ENCODE measurements around the gene CHST1.

Gene CHST1

DNA sequence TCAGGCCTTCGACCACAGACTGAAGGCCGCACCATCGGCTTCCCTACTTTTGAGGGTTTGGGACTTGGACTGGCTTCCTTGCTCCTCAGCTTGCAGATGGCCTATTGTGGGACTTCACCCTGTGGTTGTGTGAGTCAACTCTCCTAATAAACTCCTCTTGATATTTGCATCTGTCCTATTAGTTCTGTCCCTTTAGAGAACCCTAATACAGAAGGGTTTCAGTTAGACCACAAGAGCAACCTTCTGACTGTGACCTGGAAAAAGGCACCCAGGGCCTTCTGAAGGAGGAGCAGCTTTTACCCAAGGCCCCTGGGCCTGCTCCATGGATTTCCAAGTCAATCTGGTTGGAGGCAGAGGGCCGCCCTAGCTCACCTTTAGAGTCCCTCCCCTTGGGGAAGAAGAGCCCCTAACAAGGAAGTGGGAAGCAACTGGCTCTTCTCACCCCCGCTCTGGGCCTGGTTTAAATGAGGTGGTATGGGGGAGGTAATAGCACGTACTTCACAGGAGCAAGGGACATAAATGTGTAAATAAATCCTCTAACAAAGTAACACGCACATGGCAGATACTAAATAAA lies 11.2 kb upstream of the CHST1 start:
- no peak for DNase-seq (ENCODE audit: low read depth, low spot score)
- no peak overlapping the region for H3K27ac ChIP-seq

DNA sequence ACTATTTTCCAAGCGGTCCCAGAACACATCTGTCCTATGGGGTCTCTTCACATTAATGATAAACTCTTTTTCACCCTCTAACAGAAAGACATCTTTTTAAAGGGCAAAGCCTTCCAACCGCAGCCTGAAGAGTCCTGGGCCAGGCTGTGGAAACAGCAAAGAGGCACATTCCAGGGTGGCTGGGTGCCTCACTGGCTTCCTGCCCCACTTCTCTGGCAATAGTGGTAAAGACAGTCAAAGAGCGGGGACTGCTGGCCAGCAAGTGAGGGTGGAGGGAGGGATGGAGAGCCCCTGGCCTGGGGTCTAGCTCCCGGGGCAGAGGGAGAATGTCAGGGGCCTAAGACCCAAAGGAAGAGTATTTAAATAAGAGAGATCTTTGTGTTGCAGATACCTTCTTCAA lies 10.2 kb upstream of the CHST1 start:
- DNase-seq (ENCODE audit: low read depth, low spot score): no peak
- H3K27ac ChIP-seq: no peak overlapping the region

DNA sequence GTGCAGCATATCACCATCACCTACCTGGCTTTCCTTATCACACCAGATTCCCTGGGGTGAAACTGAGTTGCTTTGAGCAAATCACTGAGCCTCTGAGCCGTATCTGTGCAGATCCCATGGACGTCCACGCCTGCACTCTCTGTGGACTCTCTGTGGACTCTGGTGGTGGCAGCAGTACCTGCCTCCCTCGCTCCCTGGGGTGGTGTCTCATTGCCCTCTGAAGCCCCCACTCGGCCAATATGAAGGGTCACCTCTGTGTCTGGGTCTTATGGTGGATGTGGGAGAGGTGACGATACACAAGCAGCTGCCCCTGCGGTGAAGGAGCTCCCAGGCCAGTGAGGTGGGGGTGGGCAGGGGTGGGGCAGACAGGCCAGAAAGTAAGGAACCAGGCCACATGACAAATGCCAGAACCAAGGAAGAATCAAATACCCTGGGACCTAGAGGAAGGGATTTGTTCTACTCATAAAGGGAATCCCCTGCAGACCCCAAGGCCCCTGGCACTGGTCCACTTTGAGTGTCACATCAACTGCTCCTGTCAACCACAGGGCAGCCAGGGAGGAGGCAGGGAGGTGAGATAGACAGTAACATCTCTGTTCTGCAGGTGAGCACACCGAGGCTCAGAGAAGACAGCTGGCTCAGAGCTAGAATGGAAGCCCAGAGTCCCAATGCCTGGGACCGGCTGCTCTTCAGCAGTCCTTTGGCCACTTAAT lies 9.2 kb upstream of the CHST1 start:
- no peak for DNase-seq (ENCODE audit: low read depth, low spot score)
- H3K27ac ChIP-seq: no peak overlapping the region

DNA sequence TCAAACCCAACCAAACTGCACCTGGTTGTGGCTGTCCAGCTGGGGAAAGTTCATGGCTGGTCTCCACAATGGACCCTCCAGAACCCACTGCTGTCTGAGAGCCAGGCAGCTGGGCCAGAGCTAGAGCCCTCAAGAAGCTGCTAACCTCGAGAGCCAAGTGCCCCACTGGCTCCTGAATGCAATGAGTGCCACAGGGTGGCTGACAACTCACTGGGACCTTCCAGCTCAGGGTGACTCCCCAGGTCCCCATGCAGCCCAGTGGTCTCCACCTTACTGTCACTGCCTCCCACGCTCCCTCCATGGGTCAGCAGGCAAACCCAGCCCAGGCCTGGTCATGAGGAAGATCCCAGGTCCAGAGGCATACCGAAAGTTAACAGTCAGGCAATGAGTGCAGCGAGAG lies 8.0 kb upstream of the CHST1 start:
- no peak for DNase-seq (ENCODE audit: low read depth, low spot score)

GRCh38 chr11:45672593-45672992 lies 7.2 kb upstream of the CHST1 start:
- no peak overlapping the region for H3K27ac ChIP-seq
- DNase-seq (ENCODE audit: low read depth, low spot score): no peak

More for the DNA sequence above, 8.0 kb upstream of the CHST1 start:
- no peak overlapping the region for H3K27ac ChIP-seq

DNA sequence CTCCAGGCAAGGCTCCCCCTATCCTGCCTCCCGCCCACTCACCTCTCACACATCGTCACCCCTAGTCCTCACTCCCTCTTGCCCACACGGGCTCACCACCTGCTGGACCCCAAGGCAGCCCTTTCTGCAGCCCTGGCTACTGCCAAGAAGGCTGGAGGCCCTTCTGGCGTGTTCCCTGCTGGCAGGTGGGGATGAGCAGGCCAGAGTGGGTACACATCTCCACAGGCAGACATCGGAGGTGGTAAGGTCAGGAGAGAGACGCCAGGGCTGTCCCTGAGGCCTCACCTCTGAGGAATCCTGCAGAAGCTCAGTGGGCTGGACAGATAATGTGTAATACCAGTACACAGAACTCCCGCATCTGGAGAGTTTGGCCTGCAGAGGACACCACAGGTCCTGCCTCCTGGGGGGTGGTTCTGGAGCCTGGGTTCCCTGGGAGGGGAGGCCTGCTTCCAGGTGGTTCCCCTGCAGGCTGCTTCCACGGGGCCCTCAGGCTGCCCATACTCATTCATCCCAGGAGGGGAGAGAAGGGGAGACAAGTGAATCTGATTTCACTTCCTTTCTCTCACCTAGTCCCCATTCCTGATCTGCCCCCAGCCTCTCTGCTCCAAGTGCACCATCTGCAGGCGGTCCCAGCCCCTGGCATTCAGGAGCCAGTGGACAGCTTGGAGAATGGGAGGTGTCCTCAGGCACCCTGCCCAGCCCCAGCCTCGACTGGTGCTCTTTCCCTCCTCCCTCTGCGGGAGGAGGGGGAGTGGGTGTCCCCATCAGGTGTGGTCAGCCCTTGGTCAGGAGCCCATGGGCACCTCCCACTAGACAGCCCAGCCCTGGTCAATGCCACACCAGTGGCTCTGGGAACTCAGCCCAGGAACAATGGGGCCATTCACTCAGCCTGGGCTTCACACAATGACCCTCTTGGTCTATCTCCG lies 6.1 kb upstream of the CHST1 start:
- no peak for DNase-seq (ENCODE audit: low read depth, low spot score)
- no peak overlapping the region for H3K27ac ChIP-seq

GRCh38 chr11:45670386-45671135 lies 5.1 kb upstream of the CHST1 start:
- H3K27ac ChIP-seq: no peak overlapping the region
- DNase-seq (ENCODE audit: low read depth, low spot score): no peak

GRCh38 chr11:45669956-45670355 lies 4.5 kb upstream of the CHST1 start:
- no peak for DNase-seq (ENCODE audit: low read depth, low spot score)
- H3K27ac ChIP-seq: no peak overlapping the region

GRCh38 chr11:45669146-45669545 lies 3.7 kb upstream of the CHST1 start:
- DNase-seq (ENCODE audit: low read depth, low spot score): no peak
- H3K27ac ChIP-seq: no peak overlapping the region

- H3K27ac ChIP-seq: no peak overlapping the region
- DNase-seq (ENCODE audit: low read depth, low spot score): no peak
These were observed 2.7 kb upstream of the CHST1 start for GRCh38 chr11:45667929-45668680.

- DNase-seq (ENCODE audit: low read depth, low spot score): no peak
- no peak overlapping the region for H3K27ac ChIP-seq
These were observed 1.5 kb upstream of the CHST1 start for GRCh38 chr11:45666648-45667642.

DNA sequence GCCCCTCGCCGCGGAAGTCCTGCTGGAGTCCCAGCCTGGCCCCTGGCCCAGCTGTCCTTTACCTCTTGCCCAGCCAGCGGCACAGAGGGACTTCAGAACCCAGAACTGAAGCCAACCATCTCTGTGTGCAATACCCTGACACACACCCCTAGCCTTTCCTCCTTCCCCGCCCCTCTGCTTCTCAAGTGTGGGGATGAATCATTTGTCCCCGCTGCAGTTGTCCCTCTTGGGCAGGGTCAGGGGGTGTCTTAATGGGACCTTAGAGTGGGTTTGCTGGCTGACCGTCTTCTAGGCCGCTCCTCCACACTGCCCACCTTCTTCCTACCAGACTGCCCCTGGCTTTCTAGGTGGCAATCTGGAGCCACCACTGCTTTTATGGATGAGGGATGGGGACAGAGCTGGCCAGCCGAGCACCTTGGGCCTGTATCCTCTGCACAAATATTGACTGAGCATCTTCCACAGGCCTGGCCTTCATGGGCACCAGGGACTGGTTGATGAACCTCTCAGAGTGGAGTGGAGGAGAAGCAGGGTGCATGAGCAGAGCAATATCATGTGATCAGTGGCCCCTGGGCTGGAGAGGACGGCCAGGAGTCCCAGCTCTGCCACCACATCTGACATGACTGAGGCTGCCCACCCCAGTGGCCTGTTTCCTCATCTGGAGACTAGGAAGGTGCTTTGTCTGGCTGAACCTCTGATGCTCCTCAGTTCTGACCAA lies 668 bp upstream of the CHST1 start:
- no peak overlapping the region for H3K27ac ChIP-seq
- no peak for DNase-seq (ENCODE audit: low read depth, low spot score)

GRCh38 chr11:45664376-45665205 lies 831 bp downstream of the CHST1 start:
- no peak for DNase-seq (ENCODE audit: low read depth, low spot score)
- H3K27ac ChIP-seq: no peak overlapping the region

GRCh38 chr11:45663486-45664375 lies 1.7 kb downstream of the CHST1 start:
- no peak for DNase-seq (ENCODE audit: low read depth, low spot score)
- H3K27ac ChIP-seq: no peak overlapping the region

DNA sequence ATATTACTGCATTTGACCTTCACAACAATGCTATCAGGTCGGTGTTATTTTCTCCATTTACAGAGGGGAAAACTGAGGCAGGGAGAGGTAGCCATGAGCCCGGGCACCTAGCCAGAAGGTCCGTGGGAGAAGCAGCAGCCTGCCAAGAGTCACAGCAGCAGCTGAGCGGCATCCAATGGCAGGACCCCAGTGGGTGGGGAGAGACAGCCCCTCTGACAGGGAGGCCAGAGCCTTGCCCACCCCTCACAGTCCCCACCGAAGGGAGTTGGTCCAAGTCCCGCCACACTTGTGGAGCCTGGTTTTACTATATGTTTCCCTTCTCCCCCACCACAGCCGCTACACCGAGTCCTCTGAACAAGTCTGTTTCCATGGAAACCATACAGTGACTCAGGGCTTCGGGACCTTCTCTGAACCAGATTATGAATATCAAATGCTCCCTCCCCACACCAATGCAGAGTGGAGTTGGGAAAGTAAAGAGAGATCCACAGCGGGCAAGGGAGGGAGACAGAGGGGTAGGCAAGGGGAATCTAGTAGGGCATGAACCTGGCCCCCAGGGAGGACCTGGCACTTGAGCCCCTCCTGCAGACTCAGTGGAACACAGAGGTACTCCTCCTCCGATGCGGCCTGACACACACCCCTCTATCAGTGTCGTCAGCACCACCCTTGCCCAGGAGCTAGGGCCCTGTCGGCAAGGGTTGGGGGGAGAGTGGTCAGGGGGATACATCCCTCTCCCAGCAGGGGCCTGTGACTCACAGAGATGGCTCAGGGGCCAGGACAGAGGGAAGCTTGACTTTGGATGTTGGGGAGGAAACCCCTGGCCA lies 2.5 kb downstream of the CHST1 start:
- no peak for DNase-seq (ENCODE audit: low read depth, low spot score)
- H3K27ac ChIP-seq: no peak overlapping the region

Measured in epithelial cell of prostate (primary cell).